H1 (cell line): ENCODE data around the gene CNTN6. TPM values are rescaled to one million over a fixed set of nuclear protein-coding genes. Genes with fewer than 3 reads are reported as not detected.

ENCODE experiments used
- ASH2L ChIP-seq: fragments of 200-600, 300-600 bp; sonication (generic); IDR thresholded peaks from one replicate; pipeline ENCODE4 v1.7.1; 2017; ENCODE audit warnings: low read length
- CHD7 ChIP-seq: fragments of 300-600 bp; sonication (generic); IDR thresholded peaks from 2 replicates; pipeline ENCODE4 v1.7.1; 2012; ENCODE audit warnings: low read length, moderate library complexity, mild to moderate bottlenecking, inconsistent platforms; ENCODE audit not compliant: insufficient replicate concordance
- EGR1 ChIP-seq: IDR thresholded peaks from 2 replicates; pipeline ENCODE4 v1.6.1; 2011; ENCODE audit warnings: low read depth, low read length, borderline replicate concordance
- POU5F1 ChIP-seq: IDR thresholded peaks from 2 replicates; pipeline ENCODE4 v1.6.1; 2011; ENCODE audit warnings: low read depth, mild to moderate bottlenecking, low read length, moderate library complexity
- RBBP5 ChIP-seq: IDR thresholded peaks from 2 replicates; pipeline ENCODE4 v1.7.1; 2012; ENCODE audit warnings: low read depth, mild to moderate bottlenecking, inconsistent platforms, low read length, moderate library complexity, borderline replicate concordance
- RFX5 ChIP-seq: IDR thresholded peaks from 2 replicates; pipeline ENCODE4 v1.6.1; 2011; ENCODE audit warnings: low read depth, low read length, improper control_type of control experiment, borderline replicate concordance
- SAP30 ChIP-seq: fragments of 300-600 bp; sonication (generic); IDR thresholded peaks from 2 replicates; pipeline ENCODE4 v1.7.1; 2012; ENCODE audit warnings: low read length, moderate library complexity, mild to moderate bottlenecking, inconsistent platforms; ENCODE audit not compliant: insufficient read depth, insufficient replicate concordance
- TCF12 ChIP-seq: IDR thresholded peaks from 2 replicates; pipeline ENCODE4 v1.6.1; 2011; ENCODE audit warnings: low read depth, mild to moderate bottlenecking, low read length
- polyA plus RNA-seq, 7 experiments: library from polyadenylated mRNA; depleted of rRNA in 3 of 7; stranded (reverse) in 5 of 7; unstranded in 2 of 7; fragments of >200 nt in 5 of 7; fragments of 200-250 nt in 2 of 7; gene quantifications; 1 replicate in 5 of 7; 2 replicates in 1 of 7; 4 replicates in 1 of 7; pipeline versions ENCODE4 v1.2.1 to v1.2.3, GENCODE V29; 2011 to 2013; ENCODE audit warnings: missing spikeins in 2 of 7, mixed read lengths in 2 of 7
- total RNA-seq: library from RNA; stranded (reverse); fragmentation: NEBNext Ultra II Directional; extraction: Animal tissue kit (Norgen Biotek cat#: 25700); gene quantifications from 2 replicates; pipeline ENCODE4 v1.2.1, GENCODE V29; 2021

Gene CNTN6
- total and polyA plus RNA-seq, 2 of the 8 experiments (the other 6 are each of a cell fraction or from before 2014, with no cell fraction given) = not detected

GRCh38 chr3:1356101-1356500 lies 263.3 kb downstream of the CNTN6 start (continued):
- TF ChIP-seq CHD7 (no peak), EGR1 (no peak), RFX5 (no peak), TCF12 (no peak), POU5F1 (no peak), ASH2L (no peak), SAP30 (no peak), RBBP5 (no peak)
